HG03039 (cell line): ENCODE data around the gene TASP1.

Source experiments
- ATAC-seq: cut with Tn5 transposase; IDR thresholded peaks from one replicate; pipeline ENCODE4 v1.9.1; 2021; ENCODE audit warnings: mild to moderate bottlenecking, moderate library complexity; ENCODE audit not compliant: unreplicated experiment

Gene TASP1

GRCh38 chr20:13355941-13356486 is 282.7 kb downstream of the TASP1 start:
- ATAC-seq, result no peak

GRCh38 chr20:13355411-13355810 is 283.3 kb downstream of the TASP1 start:
- ATAC-seq, result no peak

GRCh38 chr20:13353261-13353945 is 285.3 kb downstream of the TASP1 start:
- ATAC-seq, result no peak

GRCh38 chr20:13349235-13349604 is 289.5 kb downstream of the TASP1 start:
- ATAC-seq, result no peak

- ATAC-seq, result no peak
Measured at GRCh38 chr20:13348311-13349234, 290.2 kb downstream of the TASP1 start.

GRCh38 chr20:13344671-13345070 is 294.1 kb downstream of the TASP1 start:
- no peak for ATAC-seq

GRCh38 chr20:13342469-13343242 is 296.1 kb downstream of the TASP1 start:
- ATAC-seq, result no peak

- ATAC-seq, result no peak
Measured at GRCh38 chr20:13341737-13342393, 296.9 kb downstream of the TASP1 start.

GRCh38 chr20:13340088-13340487 is 298.6 kb downstream of the TASP1 start:
- ATAC-seq, result no peak
